Esophagus squamous epithelium (tissue), 5 donors: Measurements from ENCODE around the gene NXN. TPM values are rescaled to one million over a fixed set of nuclear protein-coding genes. Genes with fewer than 3 reads are reported as not detected.
A peak's percentile ranks its signal among the peaks of the same experiment; 100 is the strongest.
"Not testable (repeated sequence)": the region's sequence is repeated elsewhere in the genome, so short reads cannot be mapped to it uniquely, and the experiment has no call there.

Experiments used
- DNase-seq: peaks from one replicate; lab custom pipeline; 2025; lab: John Stamatoyannopoulos, UW
- H3K27ac ChIP-seq, 4 donors: fragments of 200-600 bp; sonication (generic); one replicate each; pipeline ENCODE4 v1.5.1; 2016 to 2019; ENCODE audit warnings: mild to moderate bottlenecking in 1 of 4
- H3K27me3 ChIP-seq, 4 donors: fragments of 200-600 bp; sonication (generic); 1 replicate in 3 of 4; 2 replicates in 1 of 4; pipeline versions ENCODE4 v1.5.1 to v1.6.0; 2017 to 2021; ENCODE audit warnings: antibody characterized with exemption in 1 of 4
- H3K36me3 ChIP-seq, 3 donors: fragments of 200-600 bp; sonication (generic); one replicate each; pipeline ENCODE4 v1.5.1; 2016 to 2019
- H3K4me1 ChIP-seq, 3 donors: fragments of 200-600 bp; sonication (generic); one replicate each; pipeline ENCODE4 v1.5.1; 2017 to 2019
- H3K4me3 ChIP-seq, 4 donors: fragments of 200-600 bp; sonication (generic); 1 replicate in 3 of 4; 2 replicates in 1 of 4; pipeline ENCODE4 v1.5.1; 2016 to 2019; ENCODE audit warnings: mild to moderate bottlenecking in 2 of 4, moderate library complexity in 1 of 4
- H3K9me3 ChIP-seq, 3 donors: fragments of 200-600 bp; sonication (generic); one replicate each; pipeline ENCODE4 v1.5.1; 2016 to 2019
- POLR2A ChIP-seq, 4 donors: fragments of 450-650 bp; IDR thresholded peaks; one replicate each; pipeline ENCODE4 v1.6.1; 2017; ENCODE audit warnings: antibody characterized with exemption in 4 of 4, mild to moderate bottlenecking in 4 of 4, moderate library complexity in 3 of 4
- WGBS, 2 donors: methylation state at CpG; one replicate each; pipeline ENCODE4 v1.1.5; 2018; 5-methylcytosine and 5-hydroxymethylcytosine counted together
- intact Hi-C: fragments of 100-400 bp; cut with DNase I; formaldehyde crosslinking; loops from one replicate; pipeline ENCODE4 v1.15.0; 2022
- total RNA-seq, 4 donors: library from RNA; depleted of rRNA; stranded (reverse); fragments of >200 nt; gene quantifications; one replicate each; pipeline ENCODE4 v1.1.0, GENCODE V29; 2016
- TF ChIP-seq, protein P1 (sequence below), 6 experiments: fragments of 450-650 bp in 4 of 6; fragments of 200-600 bp in 2 of 6; sonication (generic) in 2 of 6; IDR thresholded peaks; one replicate each; pipeline ENCODE4 v1.5.1; 2016 to 2019; ENCODE audit warnings: antibody characterized with exemption in 6 of 6, mild to moderate bottlenecking in 4 of 6, moderate library complexity in 4 of 6
- donor health status: DM: yes; HTN: yes; CAD: no.

The NXN gene
- total RNA-seq, 4 donors from 2014 or later, result 19.5 to 34.9 (median 28.7) TPM

DNA sequence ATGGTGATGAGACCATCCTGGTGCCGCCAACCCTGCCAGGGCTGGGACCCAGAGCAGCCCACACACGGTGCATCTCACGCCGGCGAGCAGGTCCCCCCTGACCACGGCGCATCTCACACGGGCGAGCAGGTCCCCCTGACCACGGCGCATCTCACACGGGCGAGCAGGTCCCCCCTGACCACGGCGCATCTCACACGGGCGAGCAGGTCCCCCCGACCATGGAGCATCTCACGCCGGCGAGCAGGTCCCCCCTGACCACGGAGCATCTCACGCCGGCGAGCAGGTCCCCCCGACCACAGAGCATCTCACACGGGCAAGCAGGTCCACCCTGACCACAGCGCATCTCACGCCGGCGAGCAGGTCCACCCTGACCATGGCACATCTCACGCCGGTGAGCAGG, 138.3 kb downstream of the NXN start:
- no peaks in the 10 kb centered on the region for H3K36me3 ChIP-seq
- H3K9me3 ChIP-seq, result no peaks in the 10 kb centered on the region
- no peak for TF ChIP-seq POLR2A (IDR thresholded peaks at IDR 0.05)
- TF ChIP-seq, protein P1, sequence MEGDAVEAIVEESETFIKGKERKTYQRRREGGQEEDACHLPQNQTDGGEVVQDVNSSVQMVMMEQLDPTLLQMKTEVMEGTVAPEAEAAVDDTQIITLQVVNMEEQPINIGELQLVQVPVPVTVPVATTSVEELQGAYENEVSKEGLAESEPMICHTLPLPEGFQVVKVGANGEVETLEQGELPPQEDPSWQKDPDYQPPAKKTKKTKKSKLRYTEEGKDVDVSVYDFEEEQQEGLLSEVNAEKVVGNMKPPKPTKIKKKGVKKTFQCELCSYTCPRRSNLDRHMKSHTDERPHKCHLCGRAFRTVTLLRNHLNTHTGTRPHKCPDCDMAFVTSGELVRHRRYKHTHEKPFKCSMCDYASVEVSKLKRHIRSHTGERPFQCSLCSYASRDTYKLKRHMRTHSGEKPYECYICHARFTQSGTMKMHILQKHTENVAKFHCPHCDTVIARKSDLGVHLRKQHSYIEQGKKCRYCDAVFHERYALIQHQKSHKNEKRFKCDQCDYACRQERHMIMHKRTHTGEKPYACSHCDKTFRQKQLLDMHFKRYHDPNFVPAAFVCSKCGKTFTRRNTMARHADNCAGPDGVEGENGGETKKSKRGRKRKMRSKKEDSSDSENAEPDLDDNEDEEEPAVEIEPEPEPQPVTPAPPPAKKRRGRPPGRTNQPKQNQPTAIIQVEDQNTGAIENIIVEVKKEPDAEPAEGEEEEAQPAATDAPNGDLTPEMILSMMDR (IDR thresholded peaks at IDR 0.05), result no peak
- no peak for DNase-seq
- H3K4me1 ChIP-seq, result peaks cover 0 to 11% (median 0%) of the 10 kb centered on the region in 3 donors
- H3K27ac ChIP-seq, result no peak overlapping the region
- intact Hi-C loops, result no loop called here
- no peak overlapping the region for H3K4me3 ChIP-seq
- no peaks in the 10 kb centered on the region for H3K27me3 ChIP-seq
- WGBS, 2 donors, result 30 to 100% methylated on average over 2 to 3 of the region's 33 CpGs

DNA sequence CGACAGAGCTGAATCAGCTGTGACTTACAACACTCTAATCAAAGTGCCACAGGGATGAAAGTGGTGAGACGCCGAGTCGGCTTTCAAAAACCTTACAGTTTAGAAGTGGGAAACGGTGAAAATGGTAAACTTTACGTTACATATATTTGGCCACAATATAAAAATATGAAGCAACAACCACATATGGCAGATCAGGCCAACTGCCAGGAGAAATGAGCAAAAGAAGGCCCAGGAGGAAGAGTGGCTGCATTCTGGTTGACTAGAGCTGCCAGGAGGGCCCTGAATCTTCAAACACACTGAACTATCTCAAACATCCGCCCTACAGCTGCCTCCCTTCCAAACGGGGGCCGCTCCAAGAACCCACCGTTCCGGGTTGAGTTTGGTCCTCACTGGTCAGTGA, 141.1 kb downstream of the NXN start:
- intact Hi-C loops, result no loop called here
- TF ChIP-seq, protein P1 (IDR thresholded peaks at IDR 0.05), result no peak
- TF ChIP-seq POLR2A (IDR thresholded peaks at IDR 0.05), result no peak
- Histone ChIP-seq H3K36me3 (no peaks in the 10 kb centered on the region), H3K4me3 (no peak overlapping the region), H3K9me3 (no peaks in the 10 kb centered on the region), H3K4me1 (peaks cover 0 to 12% (median 0%) of the 10 kb centered on the region in 3 donors), H3K27ac (peak overlapping the region in 1 of 4 donors; percentile 28), H3K27me3 (no peaks in the 10 kb centered on the region)
- 74 to 82% methylated on average over 10 to 11 of the region's 11 CpGs for WGBS, 2 donors
- DNase-seq, result no peak

DNA sequence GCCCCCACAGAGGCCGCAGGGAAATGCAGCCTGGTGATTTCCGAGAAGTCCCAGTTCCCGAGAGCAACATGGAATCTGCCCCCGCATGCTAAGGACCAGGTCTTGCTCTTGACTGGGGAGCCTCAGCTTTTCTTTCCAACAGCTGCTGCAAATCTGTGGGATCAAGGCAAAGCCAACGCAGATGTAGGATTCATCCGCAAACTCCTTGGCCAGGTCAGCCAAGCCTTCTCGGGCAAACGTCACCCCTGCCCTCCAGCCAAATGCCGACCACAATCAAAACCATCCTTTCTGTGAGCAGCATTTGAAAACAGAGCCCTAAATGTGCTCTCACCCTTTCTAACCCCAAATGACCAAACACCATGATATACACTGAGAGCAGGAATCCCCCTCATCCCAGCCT, 143.4 kb downstream of the NXN start:
- Histone ChIP-seq H3K4me1 (peaks cover 0 to 5% (median 0%) of the 10 kb centered on the region in 3 donors), H3K36me3 (no peaks in the 10 kb centered on the region), H3K4me3 (no peak overlapping the region), H3K27ac (peak overlapping the region in 3 of 4 donors; percentile 54 to 65 (median 59)), H3K9me3 (no peaks in the 10 kb centered on the region), H3K27me3 (no peaks in the 10 kb centered on the region)
- TF ChIP-seq, protein P1 (IDR thresholded peaks at IDR 0.05), result no peak
- no peak for TF ChIP-seq POLR2A (IDR thresholded peaks at IDR 0.05)
- no peak for DNase-seq
- intact Hi-C loops, result no loop called here
- 75 to 85% methylated on average over 4 to 8 of the region's 9 CpGs for WGBS, 2 donors

DNA sequence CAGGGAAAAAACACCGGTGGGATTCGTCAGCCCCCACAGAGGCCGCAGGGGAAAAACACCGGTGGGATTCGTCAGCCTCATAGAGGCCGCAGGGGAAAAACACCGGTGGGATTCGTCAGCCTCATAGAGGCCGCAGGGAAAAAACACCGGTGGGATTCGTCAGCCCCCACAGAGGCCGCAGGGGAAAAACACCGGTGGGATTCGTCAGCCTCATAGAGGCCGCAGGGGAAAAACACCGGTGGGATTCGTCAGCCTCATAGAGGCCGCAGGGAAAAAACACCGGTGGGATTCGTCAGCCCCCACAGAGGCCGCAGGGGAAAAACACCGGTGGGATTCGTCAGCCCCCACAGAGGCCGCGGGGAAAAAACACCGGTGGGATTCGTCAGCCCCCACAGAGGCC, 143.9 kb downstream of the NXN start:
- peak overlapping the region in 3 of 4 donors; percentile 54 to 65 (median 59) for H3K27ac ChIP-seq

DNA sequence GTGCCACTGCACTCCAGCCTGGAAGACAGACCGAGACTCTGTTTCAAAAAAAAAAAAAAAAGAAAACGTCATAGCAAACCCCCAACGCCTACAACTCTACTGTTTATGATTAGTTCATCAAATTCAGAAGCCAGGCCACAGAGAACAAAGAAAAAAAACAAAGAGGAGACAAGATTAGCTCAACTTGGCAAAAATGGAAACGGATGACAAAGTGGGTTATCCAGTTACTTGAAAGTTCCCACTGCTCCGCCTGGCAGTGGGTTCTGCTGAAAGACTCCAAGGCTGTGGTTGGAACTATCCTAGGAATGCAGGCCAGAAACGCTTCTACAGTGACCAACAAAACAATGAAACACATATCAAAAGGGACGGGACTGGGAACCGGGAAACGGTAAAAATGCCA, 144.3 kb downstream of the NXN start:
- peak overlapping the region in 2 of 4 donors; percentile 16 to 59 for H3K27ac ChIP-seq
- TF ChIP-seq, protein P1 (IDR thresholded peaks at IDR 0.05), result no peak
- no peak for TF ChIP-seq POLR2A (IDR thresholded peaks at IDR 0.05)
- DNase-seq, result no peak
- intact Hi-C loops, result no loop called here
- H3K27me3 ChIP-seq, result no peaks in the 10 kb centered on the region
- 58 to 75% methylated on average over 9 of the region's 9 CpGs for WGBS, 2 donors
- no peak overlapping the region for H3K4me3 ChIP-seq
- H3K36me3 ChIP-seq, result no peaks in the 10 kb centered on the region
- no peaks in the 10 kb centered on the region for H3K9me3 ChIP-seq
- H3K4me1 ChIP-seq, result peaks cover 0 to 12% (median 0%) of the 10 kb centered on the region in 3 donors

More for the DNA sequence above, 143.9 kb downstream of the NXN start:
- intact Hi-C loops, H3K4me3 ChIP-seq, H3K36me3 ChIP-seq, H3K4me1 ChIP-seq, H3K27me3 ChIP-seq, H3K9me3 ChIP-seq, DNase-seq: not testable (repeated sequence)
- WGBS, 2 donors, result 67 to 80% methylated on average over 2 to 3 of the region's 27 CpGs

DNA sequence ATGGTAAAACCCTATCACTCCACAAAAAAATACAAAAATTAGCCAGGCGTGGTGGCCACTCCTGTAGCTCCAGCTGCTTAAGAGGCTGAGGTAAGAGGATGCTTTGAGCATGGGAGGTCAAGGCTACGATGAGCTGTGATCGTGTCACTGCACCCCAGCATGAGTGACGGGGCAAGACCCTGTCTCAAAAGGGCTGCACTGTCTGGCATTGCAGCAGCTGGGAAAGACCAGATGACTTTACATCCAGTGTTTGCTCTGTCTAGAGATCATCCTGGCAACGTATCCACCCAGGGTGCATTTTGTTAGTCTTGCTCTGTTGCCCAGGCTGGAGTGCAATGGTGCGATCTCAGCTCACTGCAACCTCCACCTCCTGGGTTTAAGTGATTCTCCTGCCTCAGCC, 145.4 kb downstream of the NXN start:
- intact Hi-C loops, result no loop called here
- H3K27me3 ChIP-seq, result no peaks in the 10 kb centered on the region
- TF ChIP-seq POLR2A (IDR thresholded peaks at IDR 0.05), result no peak
- TF ChIP-seq, protein P1 (IDR thresholded peaks at IDR 0.05), result no peak

More for the DNA sequence above, 145.4 kb downstream of the NXN start:
- Histone ChIP-seq H3K27ac (peak overlapping the region in 2 of 4 donors; percentile 27 to 59), H3K4me1 (peaks cover 0 to 12% (median 0%) of the 10 kb centered on the region in 3 donors), H3K4me3 (no peak overlapping the region), H3K9me3 (no peaks in the 10 kb centered on the region), H3K36me3 (no peaks in the 10 kb centered on the region)
- 91 to 92% methylated on average over 6 of the region's 6 CpGs for WGBS, 2 donors
- DNase-seq, result no peak
